Activated naive CD8-positive, alpha-beta T cell treated with anti-CD3 and anti-CD28 coated beads, Interleukin-2, amount 50 U/mL, for 16 hours (primary cell): Measurements from ENCODE around the gene MRPL41.
"Not testable (repeated sequence)": the region's sequence is repeated elsewhere in the genome, so short reads cannot be mapped to it uniquely, and the experiment has no call there.

Source experiments
- DNase-seq: peaks from one replicate; pipeline ENCODE4 v3.0.0-alpha.2; 2020; ENCODE audit warnings: low read depth, low spot score

Gene MRPL41

DNA sequence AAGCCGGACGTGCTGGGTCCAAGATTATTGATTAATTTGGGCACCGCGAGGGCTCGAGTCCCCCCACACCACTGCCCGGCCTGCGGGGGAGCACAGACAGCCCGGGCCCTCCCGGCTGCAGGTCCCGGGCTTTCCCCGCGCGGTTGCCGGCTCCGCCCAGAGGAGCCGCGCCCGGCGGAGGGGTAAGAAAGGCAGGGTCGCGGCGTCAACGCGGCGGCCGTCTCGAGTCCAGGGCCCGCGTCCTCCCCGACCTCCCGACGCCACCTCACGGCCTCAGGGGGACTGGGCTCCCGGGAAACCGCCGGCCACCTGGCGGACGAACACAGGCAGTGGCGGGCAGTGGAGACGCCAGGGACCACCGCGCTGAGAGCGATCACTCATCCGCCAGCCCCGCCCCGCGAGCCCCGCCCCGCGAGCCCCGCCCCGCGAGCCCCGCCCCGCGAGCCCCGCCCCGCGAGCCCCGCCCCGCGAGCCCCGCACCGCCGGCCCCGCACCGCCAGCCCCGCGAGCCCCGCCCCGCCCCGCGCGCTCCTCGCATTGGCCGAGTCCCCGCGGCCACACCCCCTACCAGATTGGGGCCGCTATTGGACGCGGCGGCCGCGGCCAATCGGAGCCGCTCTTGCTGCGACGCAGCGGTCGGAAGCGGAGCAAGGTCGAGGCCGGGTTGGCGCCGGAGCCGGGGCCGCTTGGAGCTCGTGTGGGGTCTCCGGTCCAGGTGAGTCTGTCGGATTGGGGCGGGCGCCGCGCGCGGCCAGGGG is at the start of gene MRPL41:
Gene MRPL41, plus strand, starts transcription at position 616 of the 758 bp plus-strand sequence. CDS start 203 bp downstream, outside the sequence.
- peak; percentile 78 for DNase-seq

DNA sequence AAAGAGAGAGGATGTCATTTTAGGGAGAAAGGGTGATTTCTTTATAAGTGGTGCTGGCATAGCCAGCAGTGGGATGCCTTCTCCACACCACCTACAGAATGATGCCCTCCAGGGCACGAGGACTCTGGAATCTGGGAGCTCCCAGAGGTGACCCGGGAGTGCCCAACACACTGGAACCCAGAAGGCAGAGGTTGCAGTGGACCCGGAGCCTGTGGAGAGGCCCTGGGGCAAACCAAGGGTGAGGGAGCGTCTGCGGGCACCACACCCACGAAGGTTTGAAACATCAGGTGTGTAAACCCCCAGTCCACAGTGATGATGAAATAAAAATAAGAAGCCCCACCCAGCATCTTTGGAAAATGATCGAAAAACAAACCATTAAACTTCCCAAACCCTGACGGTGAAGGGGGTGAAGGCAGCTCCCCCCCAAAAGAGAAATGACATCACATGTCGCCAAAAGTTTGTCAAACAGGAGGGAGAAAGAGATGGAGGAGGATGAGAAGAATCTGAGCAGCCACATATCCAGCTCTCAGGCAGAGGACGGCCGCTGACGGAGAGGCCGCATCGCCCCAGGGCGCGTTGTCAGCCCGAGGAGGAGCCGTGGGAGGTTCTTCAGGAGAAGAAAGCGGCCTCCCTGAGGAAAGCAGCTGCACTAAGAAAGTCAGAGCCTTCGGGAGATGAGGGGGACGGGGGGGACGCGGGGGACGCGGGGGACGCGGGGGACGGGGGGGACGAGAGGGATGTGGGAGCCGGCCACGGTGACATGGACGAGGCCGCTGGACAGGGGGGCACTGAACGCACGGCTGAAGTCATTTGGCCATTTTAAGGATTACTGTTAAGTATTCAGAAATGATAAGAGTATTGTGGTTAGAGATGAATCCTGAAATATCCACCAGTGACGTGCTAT is 49.4 kb upstream of the MRPL41 start:
- no peak for DNase-seq

- DNase-seq: no peak
Measured at GRCh38 chr9:137504432-137504777, 47.3 kb upstream of the MRPL41 start.

DNA sequence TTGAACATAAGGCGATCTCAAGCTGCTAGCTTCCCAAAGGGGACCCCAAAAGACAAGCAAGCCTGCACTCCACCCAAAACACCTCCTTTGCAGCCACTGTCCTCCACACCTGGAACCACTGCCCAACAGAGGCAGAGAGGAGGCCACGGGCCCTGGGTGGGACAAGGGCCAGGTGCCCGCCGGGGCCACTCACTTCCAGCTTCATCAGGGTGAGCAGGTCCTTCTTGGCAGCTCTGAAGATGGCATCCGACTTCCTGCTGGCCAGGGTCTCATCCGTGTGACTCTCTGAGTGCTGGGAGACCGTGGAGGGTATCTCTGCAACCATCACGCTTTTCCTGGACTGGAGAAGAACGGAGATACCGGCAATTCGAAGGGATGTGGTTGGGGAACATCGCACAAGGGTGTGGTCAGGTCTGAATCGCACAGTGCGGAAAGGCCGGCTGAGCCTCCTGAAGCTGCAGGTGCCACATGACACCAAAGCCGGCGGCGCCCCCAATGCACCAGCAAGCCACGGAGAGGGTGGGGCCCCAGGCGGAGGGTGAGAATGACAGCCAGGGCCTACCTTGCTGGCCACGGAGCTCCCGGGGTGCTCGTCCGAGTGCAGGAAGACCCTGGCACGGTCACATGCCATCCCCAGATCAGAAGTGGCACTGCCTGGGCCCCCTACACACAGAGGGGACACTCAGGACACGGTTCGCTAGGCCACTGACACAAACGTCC is 46.1 kb upstream of the MRPL41 start:
- no peak for DNase-seq

DNA sequence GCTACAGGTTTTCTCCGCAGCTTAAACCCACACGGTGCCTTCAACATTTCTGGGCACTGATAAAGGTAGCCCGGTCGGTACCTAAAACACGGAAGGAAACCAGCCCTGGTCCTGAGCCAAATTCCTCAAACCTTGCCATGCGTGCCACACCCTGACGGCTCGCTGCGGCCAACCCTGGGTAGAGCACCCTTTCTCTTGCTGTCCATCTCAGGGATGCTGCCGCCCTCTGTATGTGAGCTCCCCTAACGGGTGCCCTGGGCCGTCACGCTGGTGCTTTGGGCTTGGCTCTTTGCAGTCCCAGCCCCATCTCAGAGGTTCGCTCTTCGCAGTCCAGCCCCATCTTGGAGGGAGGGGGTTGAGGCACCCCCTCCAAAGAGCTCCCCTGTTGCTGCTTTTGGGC is 45.4 kb upstream of the MRPL41 start:
- no peak for DNase-seq

GRCh38 chr9:137506702-137507171 is 44.9 kb upstream of the MRPL41 start:
- DNase-seq: no peak

- no peak for DNase-seq
Measured at GRCh38 chr9:137509198-137509597, 42.5 kb upstream of the MRPL41 start.

- not testable (repeated sequence) for DNase-seq
Measured at GRCh38 chr9:137511126-137511525, 40.6 kb upstream of the MRPL41 start.

- DNase-seq: no peak
Measured at GRCh38 chr9:137511758-137512463, 39.8 kb upstream of the MRPL41 start.

DNA sequence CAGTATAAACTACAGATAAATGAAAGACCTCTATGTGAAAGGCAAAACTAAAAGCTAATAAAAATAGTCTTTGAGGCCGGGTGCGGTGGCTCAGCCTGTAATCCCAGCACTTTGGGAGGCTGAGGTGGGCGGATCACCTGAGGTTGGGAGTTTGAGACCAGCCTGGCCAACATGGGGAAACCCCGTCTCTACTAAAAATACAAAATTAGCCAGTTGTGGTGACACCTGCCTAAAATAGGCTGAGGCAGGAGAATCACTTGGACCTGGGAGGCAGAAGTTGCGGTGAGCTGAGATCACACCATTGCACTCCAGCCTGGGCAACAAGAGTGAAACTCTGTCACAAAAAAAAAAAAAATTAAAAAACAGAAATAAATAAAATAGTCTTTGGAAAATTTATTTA is 38.5 kb upstream of the MRPL41 start:
- not testable (repeated sequence) for DNase-seq

- not testable (repeated sequence) for DNase-seq
Measured at GRCh38 chr9:137513801-137514570, 37.7 kb upstream of the MRPL41 start.

DNA sequence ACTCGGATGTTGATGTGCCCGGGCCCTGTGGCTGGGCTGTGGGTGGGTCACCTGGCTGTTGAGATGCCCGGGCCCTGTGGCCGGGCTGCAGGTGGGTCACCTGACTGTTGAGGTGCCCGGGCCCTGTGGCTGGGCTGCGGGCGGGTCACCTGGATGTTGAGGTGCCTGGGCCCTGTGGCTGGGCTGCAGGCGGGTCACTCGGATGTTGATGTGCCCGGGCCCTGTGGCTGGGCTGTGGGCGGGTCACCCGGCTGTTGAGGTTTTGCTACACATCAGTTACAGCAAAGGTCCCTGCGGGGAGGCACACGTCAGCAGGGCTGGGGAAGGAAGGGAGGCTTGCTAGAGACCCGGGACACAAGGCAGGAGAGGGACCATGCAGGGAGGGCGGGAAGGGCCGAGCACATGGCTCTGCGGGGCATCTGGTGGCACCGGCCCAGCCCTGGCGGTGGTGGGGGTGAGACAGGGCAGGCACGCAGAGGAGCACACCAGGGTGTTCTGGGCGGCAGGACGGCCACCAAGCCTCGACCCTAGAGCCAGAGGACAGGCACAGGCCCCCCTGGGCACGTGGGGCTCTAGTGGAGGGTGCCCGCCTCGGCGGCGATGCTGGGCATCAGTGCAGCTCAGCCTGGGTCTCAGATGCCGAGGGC is 36.9 kb upstream of the MRPL41 start:
- no peak for DNase-seq

GRCh38 chr9:137515338-137515724 is 36.3 kb upstream of the MRPL41 start:
- no peak for DNase-seq

DNA sequence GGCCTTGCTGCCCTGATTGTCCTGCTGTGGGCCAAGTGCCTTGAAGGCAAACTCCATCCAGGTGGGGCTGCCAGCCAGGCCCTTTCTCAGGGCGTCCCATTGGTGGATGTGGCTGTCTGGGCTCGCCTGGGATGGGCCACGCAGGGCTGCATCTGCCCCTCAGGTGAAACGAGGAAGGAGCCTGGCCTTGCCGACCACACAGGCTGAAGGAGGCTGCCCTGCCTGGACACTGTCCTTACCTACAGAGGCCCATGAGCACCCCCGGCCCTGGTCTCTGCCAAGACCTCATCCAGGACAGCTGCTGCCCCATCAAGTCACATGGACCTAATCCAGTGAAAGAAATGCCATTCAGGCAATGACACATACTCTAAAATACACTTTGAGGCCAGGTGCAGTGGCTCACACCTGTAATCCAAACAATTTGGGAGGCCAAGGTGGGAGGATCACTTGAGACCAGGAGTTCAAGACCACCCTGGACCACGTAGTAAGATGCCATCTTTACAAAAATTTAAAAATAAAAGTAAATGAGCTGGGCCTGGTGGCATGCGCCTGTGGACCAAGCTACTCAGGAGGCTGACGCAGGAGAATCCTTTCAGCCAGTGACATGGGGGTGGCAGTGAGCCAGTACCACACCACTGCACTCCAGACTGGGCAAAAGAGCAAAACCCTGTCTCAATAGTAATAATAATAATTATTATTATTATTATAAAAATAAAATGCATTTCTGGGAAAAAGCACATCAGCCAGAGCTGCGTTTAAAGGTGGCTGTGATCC is 35.3 kb upstream of the MRPL41 start:
- no peak for DNase-seq

DNA sequence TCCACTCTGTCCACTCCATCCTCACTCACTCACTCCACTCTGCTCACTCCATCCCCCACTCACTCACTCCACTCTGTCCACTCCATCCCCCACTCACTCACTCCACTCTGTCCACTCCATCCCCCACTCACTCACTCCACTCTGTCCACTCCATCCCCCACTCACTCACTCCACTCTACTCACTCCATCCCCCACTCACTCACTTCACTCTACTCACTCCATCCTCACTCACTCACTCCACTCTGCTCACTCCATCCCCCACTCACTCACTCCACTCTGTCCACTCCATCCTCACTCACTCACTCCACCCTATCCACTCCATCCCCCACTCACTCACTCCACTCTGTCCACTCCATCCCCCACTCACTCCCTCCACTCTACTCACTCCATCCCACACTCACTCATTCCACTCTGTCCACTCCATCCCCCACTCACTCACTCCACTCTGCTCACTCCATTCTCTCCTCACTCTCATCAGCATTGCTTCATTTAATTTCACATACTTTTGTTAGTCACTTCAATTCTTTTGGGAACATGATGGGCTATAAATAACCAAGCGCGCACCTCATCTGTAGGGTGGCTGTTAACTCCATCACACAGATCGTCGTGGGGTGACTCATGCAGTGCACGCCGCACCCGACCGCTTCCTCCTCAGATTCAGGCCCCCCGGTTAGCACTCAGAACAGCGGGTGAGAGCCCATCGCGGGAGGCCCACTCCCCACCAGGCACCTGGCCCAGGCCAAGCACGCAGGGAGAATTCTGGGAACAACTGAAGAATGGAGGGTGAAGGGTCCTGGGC is 32.8 kb upstream of the MRPL41 start:
- DNase-seq: not testable (repeated sequence)

DNA sequence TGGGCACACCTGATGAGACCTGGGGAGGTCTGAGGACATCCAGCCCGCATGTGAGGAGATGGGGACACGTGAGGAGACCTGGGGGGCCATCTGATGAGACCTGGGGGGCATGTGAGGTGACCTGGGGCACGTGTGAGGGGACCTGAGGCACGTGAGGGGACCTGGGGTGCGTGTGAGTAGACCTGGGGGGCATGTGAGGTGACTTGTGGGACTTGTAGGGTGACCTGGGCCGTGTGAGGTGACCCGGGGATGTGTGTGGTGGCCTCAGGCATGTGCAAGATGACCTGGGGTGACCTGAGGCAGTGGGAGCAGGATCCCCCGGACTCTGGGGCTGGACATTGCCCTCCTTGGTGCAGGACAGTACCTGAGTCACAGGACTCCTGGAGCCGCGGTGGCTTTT is 32.1 kb upstream of the MRPL41 start:
- DNase-seq: no peak

GRCh38 chr9:137520614-137521404 is 30.9 kb upstream of the MRPL41 start:
- DNase-seq: no peak
